ENCODE data around the gene GDF2.

The GDF2 gene

GRCh38 chr10:47371629-47372485 is 49.6 kb downstream of the GDF2 start:
- DNase-seq = no peak

DNA sequence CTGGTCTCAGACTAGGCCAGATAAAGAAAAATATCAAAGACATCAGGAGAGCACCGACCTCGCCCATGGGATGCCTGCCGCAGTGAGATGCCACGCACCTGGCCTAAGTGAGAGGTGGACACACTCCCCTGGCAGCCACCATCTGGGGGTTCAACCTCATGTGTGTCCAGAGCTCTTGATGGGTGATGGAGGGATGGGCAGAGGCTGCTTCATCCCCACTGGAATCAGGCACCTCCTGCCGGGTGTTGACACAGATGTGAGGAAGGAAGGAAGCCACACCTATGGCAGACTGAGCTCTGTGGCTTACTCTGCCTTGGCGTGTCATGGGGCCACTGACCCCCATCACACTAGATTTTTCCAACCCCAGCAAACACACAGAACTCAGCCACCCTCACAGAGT is 50.5 kb downstream of the GDF2 start:
- no peak for DNase-seq

GRCh38 chr10:47374611-47375536 is 52.6 kb downstream of the GDF2 start:
- no peak for DNase-seq

- no peak for DNase-seq
Observed at GRCh38 chr10:47376522-47377220, 54.4 kb downstream of the GDF2 start.

Measured in OCI-M1 (cell line).